ENCODE measurements around the gene PTH2R.

DNA sequence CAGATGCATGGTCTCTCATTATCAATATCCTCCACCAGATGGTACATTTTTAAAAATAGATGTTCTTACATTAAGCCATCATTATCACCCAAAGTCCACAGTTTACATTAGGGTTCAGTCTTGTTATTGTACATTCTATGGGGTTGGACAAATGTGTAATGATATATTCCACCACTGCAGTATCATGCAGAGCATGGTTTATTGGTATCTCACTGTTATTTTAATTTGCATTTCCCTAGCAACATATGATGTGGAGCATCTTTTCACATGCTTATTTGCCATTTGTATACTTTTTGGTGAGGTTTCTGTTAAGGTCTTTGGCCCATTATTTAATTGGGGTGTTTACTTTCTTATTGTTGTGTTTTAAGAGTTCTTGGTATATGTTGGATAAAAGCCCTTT lies 95.7 kb downstream of the PTH2R start:
- TF ChIP-seq, protein P1, sequence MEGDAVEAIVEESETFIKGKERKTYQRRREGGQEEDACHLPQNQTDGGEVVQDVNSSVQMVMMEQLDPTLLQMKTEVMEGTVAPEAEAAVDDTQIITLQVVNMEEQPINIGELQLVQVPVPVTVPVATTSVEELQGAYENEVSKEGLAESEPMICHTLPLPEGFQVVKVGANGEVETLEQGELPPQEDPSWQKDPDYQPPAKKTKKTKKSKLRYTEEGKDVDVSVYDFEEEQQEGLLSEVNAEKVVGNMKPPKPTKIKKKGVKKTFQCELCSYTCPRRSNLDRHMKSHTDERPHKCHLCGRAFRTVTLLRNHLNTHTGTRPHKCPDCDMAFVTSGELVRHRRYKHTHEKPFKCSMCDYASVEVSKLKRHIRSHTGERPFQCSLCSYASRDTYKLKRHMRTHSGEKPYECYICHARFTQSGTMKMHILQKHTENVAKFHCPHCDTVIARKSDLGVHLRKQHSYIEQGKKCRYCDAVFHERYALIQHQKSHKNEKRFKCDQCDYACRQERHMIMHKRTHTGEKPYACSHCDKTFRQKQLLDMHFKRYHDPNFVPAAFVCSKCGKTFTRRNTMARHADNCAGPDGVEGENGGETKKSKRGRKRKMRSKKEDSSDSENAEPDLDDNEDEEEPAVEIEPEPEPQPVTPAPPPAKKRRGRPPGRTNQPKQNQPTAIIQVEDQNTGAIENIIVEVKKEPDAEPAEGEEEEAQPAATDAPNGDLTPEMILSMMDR (IDR thresholded peaks at IDR 0.05) = no peak
- TF ChIP-seq FOXJ3 (CRISPR knock-in tag; IDR thresholded peaks at IDR 0.05; ENCODE audit: borderline replicate concordance) (no peak), ZNF396 (CRISPR knock-in tag; IDR thresholded peaks at IDR 0.05; ENCODE audit: borderline replicate concordance) (no peak), ZNF232 (CRISPR knock-in tag; IDR thresholded peaks at IDR 0.05) (no peak), ELF4 (CRISPR knock-in tag; IDR thresholded peaks at IDR 0.05; ENCODE audit: low read depth) (no peak), ZNF416 (CRISPR knock-in tag; IDR thresholded peaks at IDR 0.05) (no peak)
- TF ChIP-seq, protein P2, sequence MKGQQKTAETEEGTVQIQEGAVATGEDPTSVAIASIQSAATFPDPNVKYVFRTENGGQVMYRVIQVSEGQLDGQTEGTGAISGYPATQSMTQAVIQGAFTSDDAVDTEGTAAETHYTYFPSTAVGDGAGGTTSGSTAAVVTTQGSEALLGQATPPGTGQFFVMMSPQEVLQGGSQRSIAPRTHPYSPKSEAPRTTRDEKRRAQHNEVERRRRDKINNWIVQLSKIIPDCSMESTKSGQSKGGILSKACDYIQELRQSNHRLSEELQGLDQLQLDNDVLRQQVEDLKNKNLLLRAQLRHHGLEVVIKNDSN (CRISPR knock-in tag; IDR thresholded peaks at IDR 0.05) = no peak
- TF ChIP-seq, protein P3, sequence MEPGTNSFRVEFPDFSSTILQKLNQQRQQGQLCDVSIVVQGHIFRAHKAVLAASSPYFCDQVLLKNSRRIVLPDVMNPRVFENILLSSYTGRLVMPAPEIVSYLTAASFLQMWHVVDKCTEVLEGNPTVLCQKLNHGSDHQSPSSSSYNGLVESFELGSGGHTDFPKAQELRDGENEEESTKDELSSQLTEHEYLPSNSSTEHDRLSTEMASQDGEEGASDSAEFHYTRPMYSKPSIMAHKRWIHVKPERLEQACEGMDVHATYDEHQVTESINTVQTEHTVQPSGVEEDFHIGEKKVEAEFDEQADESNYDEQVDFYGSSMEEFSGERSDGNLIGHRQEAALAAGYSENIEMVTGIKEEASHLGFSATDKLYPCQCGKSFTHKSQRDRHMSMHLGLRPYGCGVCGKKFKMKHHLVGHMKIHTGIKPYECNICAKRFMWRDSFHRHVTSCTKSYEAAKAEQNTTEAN (CRISPR knock-in tag; IDR thresholded peaks at IDR 0.05) = no peak
- TF ChIP-seq, protein P4, sequence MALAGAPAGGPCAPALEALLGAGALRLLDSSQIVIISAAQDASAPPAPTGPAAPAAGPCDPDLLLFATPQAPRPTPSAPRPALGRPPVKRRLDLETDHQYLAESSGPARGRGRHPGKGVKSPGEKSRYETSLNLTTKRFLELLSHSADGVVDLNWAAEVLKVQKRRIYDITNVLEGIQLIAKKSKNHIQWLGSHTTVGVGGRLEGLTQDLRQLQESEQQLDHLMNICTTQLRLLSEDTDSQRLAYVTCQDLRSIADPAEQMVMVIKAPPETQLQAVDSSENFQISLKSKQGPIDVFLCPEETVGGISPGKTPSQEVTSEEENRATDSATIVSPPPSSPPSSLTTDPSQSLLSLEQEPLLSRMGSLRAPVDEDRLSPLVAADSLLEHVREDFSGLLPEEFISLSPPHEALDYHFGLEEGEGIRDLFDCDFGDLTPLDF (CRISPR knock-in tag; IDR thresholded peaks at IDR 0.05) = no peak
- TF ChIP-seq, protein P5, sequence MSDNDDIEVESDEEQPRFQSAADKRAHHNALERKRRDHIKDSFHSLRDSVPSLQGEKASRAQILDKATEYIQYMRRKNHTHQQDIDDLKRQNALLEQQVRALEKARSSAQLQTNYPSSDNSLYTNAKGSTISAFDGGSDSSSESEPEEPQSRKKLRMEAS (CRISPR knock-in tag; IDR thresholded peaks at IDR 0.05) = no peak
- TF ChIP-seq, protein P6, sequence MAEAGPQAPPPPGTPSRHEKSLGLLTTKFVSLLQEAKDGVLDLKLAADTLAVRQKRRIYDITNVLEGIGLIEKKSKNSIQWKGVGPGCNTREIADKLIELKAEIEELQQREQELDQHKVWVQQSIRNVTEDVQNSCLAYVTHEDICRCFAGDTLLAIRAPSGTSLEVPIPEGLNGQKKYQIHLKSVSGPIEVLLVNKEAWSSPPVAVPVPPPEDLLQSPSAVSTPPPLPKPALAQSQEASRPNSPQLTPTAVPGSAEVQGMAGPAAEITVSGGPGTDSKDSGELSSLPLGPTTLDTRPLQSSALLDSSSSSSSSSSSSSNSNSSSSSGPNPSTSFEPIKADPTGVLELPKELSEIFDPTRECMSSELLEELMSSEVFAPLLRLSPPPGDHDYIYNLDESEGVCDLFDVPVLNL (CRISPR knock-in tag; IDR thresholded peaks at IDR 0.05; ENCODE audit: borderline replicate concordance, low read depth) = no peak
